ENCODE measurements around the gene KLHL14.

KLHL14 gene

DNA sequence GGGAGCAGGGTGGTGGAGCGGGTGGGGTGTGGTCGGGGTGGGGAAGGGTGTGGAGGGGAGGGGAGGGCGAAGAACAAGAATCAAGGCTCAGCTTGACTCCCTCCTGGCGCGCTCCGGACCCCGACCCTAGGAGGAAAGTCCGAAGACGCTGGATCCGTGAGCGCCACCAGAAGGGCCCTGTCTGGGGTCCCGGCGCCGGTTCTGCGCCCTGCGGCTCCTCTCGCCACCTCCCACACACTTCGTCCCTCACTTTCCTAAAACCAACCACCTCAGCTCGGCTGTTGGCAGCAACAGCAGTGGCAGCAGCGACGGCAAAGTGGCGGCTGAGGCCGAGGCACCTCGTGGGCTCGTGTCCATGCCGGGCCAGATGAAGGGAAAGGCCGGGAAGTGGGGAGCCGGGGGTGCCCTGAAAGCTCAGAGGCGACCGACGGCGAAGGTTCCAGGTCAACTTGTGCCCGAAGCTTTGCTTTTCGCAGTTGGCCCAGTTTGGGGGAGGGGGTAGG lies 2.1 kb downstream of the KLHL14 start:
- no peak for DNase-seq (ENCODE audit: low read depth in 3 of 3)

DNA sequence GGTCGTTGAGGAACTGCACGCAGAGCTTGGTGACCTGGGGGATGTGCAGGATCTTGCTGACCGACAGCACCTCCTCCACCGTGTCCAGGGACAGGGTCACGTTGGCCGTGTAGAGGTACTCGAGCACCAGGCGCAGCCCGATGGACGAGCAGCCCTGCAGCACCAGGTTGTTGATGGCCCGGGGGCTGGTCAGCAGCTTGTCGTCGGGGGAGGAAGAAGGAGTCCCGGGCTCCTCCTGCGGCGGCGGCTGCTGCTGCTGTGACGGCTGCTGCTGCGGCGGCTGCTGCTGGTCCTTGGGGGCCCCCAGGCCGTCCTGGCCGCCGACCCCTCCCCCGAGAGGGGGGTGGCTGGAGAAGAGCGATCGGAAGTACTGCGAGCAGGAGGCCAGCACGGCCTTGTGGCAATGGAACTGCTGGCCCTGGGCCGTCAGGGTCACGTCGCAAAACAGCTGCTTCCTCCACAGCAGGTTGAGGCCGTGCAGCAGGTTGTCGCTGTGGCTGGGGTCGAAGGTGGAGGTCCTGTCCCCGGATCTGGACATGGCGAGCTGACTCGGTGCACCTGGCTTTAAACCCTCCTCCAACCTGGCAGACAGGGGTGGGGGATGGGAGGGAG lies 2.7 kb downstream of the KLHL14 start:
- DNase-seq (ENCODE audit: low read depth in 3 of 3) = no peak

DNA sequence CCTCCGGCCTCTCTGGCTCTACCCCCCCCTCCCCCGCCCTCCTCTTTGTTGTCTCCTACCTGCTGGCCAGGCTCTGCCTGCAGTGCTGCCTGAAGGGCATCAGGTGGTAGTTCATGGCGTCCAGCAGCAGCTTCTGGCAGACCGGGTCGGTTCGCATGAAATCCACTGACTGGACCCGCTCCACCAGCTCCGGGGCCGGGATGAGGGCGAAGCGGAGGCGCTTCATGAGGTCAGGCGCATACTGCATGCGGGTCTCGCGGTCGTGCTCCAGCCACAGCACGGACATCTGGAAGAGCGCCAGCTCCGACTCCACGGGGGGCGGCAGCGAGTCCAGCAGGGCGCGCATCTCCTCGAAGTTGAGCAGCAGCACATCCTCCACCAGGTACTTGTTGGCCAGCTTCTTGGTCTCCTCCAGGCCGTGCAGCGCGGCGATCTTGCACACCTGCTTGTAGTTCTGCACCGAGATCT lies 3.2 kb downstream of the KLHL14 start:
- no peak for DNase-seq (ENCODE audit: low read depth in 3 of 3)

DNA sequence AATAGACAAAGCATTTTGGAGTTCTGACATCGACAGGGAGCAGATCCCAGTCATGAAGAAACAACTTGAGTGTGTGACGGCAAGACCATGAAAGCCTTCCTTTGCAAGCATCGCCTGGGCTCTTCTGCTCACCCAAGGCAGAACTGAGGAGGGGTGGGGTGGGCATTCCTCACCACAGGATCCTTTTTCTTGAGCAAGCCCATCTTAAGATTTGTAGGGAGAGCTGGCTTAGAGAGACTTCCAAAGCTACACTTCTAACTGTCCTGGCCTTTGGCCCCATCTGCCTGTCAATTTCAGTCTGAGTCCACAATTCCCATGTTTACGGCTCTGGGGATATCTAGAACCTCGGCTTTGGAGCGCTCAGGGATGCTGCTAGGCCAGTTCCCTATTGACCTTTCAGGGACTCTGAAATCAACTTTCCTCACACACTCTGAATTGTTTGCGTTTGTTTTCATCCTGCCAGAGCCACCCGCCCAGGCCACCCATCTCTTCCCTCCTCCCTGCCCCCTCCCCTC lies 3.7 kb downstream of the KLHL14 start:
- no peak for DNase-seq (ENCODE audit: low read depth in 3 of 3)

DNA sequence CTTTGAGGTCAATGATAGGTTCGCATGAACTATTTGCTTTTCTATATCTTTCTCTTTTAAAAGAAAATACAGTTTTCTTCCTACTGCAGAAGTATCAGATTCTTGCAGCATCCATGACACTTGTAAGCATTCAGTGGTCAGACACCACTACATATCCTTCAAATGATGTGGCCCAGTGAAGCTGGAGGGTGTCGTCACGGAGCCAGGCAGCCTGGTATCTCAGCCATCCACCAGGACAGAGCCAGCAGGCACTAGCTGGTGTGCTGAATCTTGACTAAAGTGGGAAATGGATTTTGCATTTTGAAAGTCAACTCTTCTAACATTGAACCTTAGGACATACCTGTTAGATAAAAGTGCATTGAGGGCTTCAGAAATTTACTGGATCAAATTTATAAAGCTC lies 5.4 kb downstream of the KLHL14 start:
- no peak for DNase-seq (ENCODE audit: low read depth in 3 of 3)

DNA sequence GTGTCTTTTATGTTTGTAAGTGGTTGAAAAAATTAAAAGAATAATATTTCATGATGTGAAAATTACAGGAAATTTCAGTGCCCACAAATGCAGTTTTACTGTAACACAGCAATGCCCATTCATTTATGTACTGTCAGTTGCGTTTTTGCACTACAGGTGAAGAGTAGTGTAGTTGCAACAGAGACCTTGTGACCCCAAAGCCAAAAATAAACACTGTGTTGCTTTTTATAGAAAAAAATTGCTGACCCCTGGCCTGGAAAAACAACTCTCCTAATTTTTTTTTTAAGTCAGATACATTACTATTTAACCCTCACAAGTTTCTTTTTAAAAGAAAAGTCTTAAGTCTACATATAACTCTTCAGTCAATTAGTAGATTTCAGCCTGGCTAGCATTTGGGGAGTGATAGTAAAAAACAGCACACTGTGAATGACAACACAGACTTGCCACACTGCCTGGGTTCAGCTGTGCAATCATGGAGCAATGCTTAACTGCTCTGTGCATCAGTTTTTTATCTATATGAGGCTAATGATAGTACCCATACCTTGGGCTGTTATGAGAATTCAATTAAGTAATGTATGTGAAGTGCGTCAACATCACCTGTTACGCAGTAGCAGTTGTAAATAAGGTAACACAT lies 8.1 kb downstream of the KLHL14 start:
- no peak for DNase-seq (ENCODE audit: low read depth in 3 of 3)

DNA sequence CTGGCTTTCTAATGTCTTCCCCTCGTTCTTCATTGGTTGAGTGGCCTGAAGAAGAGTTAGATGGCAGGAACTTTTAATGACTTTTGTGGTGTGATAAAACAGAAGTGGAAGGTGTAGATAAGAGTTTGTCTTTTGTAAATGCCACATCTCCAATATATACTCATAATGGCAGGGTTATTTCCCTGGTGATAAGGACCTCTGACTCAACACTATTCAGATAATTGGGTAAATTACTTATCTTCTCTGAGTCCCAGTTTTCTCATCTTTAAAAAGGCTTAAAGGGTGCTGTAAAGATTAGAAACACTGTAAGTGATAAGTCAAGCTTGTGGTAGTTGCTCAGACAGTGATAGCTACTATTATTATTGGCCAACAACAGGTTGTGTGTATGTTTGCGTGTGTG lies 9.5 kb downstream of the KLHL14 start:
- no peak for DNase-seq (ENCODE audit: low read depth in 3 of 3)

DNA sequence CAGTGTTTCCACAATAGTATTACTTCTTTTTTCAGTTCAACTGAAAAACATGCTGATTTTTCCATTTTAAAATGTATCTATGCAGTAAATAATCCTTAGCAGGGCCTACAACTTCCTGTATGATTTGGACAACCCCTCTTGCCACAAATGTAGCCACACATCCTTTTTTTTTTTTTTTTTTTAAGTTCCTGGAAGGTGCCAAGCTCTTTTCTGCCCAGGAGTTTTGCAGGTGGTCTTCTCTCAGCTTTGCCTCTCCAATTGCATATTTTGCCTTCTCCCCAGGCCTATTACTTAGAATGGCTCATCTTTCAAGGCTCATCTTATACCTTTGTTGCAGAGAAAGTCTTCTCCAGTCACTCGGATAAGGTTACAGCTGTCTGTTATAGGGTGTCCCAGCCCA lies 11.6 kb downstream of the KLHL14 start:
- DNase-seq (ENCODE audit: low read depth in 3 of 3) = no peak

DNA sequence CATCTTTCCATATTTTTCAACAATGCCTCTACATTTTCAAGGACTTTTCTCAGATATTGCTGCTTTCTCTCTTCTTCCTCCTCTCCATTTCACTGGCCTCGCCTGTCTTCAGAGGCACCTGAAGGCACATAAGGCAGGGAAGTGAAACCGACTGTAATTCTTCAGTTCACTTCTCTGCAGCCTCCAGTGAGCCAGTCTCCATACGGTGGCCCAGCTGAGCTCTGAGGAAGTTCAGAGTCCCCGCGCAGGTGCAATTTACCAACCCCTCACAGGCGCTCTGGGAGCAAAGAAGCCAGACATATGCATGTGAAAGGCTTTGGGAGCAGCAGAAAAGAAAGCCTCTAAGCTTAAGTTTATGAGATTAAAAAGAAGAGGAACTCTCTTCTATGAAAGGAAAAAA lies 12.4 kb downstream of the KLHL14 start:
- no peak for DNase-seq (ENCODE audit: low read depth in 3 of 3)

DNA sequence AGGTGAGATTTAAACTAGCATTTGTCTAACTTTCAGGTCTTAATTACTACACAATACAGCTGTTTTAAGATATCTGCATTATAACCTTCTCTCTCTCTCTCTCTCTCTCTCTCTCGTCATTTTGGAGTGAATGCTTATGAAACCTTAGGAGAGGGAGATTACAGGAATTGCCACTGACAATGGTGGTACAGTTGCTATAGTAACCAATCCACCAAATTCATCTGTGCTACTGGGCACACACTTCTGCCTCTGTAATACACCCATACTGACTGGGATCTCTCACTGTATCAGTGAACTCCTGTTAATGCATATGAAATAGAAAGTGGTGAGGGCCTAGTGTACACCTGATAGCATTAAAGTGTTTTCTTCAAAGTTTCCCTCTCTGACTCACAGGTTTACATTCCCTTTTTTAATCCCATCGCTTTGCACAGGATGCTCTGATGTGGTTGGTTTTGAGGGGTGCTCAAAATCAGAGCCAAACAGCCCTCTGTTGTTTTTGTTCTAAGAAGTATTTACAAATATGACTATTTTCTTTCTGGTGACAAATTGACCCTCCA lies 13.1 kb downstream of the KLHL14 start:
- no peak for DNase-seq (ENCODE audit: low read depth in 3 of 3)

DNA sequence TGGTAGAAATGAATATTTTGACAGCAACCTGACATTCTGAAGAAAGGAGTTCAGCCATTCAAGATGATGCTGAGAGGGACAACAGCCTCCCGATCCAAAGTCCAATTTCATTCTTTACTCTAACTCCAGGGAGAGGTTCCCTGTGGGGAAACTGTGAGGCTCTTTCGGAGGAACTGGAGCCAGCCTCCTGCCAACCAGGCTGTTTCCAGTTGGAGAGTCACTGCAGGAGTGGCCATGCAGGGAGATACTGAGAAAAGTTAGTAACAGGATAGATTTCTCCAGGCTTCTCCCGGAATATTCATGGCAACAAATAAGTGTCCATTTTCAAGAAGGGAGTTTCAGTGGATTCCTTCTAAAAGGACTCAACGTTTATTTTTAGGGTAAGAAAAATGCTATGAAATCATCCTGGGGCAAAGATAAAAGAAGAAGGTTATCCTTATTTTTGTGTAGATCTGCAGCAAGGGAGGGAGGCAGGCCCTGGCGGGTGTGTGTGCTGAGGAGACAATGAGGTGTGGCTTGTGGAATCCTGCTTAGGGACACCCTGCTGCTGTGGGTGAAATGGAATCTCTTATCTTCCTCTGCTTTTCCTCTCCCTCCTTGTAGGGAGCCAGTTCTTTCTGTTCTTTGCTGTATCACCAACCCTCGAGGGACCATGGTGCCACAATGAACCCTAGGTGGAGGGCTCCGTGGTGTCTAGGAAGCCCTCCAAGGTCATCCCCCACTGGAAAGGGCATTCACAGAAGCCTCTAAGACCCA lies 18.1 kb downstream of the KLHL14 start:
- DNase-seq (ENCODE audit: low read depth in 3 of 3) = no peak

DNA sequence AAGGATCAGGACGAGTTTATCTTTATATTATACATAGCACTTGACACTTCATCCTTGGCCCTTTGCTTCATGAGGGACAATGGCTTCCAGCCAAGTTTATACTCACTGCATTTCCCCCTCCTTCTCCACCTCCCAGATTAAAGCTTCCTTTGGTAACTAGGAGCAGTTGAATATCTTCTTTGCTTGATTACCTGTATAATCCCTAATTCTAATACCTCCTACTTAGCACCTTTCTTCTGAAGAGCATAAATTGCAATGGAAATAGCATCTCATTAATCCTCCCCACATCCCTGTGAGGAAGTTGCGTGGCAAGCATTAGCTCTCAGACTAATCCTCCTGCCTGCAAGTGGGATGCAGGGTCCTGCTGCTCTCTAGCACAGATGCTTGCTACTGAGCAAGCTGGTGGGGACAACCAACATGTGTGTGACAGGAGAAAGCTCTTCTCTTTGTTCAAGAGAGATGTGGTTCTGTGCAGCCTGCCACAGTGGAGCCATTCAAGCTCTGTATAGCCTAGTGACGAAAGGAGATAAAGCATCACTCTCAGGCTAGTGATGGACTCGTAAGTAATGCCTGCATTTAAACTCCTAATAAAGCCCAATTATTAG lies 19.1 kb downstream of the KLHL14 start:
- DNase-seq (ENCODE audit: low read depth in 3 of 3) = no peak

DNA sequence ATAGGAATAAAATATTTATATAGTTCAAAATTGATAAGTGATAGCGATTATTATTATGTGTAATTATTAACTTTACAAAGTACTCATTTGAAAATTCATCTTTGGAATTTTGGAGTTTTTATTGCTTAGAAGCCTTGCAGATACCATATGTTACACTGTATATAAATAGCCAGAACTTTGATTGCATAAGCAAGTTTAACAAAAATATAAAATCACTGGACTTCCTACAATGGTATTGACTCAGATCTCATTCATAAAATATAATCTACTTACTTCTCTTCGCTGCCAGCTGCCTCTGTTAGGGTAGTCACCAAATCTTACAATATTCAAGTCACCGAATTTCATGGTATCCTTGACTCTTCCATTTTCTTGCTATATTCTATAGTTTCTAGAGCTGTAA lies 22.5 kb downstream of the KLHL14 start:
- no peak for DNase-seq (ENCODE audit: low read depth in 3 of 3)

DNA sequence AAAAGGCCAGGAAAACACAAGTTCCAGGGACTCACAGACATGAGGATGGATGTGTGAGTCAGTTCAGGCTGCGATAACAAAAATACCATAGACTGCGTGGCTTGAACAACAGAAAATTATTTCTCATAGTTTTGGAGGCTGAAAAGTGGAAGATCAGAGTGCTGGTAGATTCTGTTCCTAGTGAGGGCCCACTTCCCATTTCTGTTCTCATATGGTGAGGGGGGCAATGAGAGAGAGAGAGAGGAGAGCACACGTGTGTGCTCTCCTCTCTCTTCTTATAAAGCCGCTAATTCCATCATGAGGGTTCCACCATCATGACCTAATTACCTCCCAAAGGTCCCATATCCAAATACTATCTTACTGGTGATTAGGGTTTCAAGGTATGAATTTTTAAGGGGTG lies 23.0 kb downstream of the KLHL14 start:
- no peak for DNase-seq (ENCODE audit: low read depth in 3 of 3)

DNA sequence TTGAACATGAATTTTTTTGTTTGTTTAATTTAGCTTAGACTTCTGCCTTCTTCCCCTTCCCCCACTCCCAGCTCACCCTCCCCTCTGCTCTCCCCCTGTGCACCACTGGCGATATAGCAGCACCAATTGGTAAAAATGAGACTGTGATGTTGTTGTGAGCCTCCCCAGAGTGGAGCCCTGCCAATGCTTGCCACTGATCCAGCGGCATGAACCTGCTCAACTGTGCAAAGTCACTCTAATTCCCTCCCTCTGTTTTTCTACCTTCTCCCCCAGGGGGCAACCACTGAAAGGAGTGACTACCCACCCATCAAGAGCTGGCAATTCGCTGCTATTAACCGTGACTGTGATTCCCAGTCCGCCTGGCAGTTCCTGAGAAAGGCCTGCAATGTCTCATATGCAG lies 30.2 kb downstream of the KLHL14 start:
- no peak for DNase-seq (ENCODE audit: low read depth in 3 of 3)

DNA sequence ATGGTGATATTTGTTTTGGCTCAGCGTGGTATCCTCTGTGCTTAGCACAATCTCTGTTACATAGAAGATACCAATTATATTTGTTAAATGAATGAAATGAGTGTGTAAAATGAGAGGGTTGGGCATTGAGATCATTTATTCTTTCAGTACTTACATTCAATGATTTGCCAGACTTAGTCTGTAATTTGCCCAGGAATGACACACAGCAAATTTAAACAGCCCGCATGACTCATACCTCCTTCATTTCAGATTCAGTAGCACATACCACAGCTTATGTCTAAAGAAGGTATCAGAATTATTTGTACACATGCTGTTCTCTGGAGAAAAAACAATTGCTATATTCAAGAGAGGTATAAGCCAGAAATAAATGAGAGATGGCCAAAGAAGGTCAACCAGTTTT lies 37.0 kb downstream of the KLHL14 start:
- DNase-seq (ENCODE audit: low read depth in 3 of 3) = no peak

DNA sequence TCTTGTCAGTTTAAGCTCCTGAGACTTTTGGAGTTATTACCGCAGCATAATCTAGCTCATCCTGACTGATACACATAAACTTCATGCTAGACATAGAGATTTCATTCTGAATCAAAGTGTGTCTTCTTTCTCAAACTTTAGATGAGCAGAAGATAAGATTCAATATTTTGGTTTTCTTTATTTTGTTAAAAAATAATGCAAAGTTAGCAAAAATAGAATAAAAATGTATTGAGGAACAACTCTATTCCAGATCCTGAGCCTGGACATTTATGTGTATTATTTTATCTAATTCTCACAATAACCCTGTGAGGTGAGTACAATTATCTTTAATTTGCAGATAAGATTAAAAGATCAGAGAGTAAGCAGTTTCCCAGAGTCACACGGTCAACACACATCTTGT lies 38.4 kb downstream of the KLHL14 start:
- no peak for DNase-seq (ENCODE audit: low read depth in 3 of 3)

DNA sequence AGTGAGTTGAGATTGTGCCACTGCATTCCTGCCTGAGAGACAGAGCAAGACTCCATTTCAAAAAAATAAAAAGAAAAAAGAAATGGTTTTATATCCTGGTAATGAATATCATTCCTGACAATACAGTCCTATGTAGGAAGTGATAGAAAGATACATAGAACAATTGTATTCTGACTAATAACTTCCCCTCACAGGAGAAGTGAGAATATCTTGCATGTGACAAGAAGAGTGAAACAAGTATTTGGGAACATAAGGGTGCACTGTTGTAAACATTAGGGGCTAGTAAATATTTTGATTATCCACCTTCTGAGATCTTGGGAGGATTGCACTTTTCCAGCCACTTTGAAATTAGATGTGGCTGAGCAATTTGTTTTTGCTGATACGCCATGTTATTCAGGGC lies 40.7 kb downstream of the KLHL14 start:
- no peak for DNase-seq (ENCODE audit: low read depth in 3 of 3)

DNA sequence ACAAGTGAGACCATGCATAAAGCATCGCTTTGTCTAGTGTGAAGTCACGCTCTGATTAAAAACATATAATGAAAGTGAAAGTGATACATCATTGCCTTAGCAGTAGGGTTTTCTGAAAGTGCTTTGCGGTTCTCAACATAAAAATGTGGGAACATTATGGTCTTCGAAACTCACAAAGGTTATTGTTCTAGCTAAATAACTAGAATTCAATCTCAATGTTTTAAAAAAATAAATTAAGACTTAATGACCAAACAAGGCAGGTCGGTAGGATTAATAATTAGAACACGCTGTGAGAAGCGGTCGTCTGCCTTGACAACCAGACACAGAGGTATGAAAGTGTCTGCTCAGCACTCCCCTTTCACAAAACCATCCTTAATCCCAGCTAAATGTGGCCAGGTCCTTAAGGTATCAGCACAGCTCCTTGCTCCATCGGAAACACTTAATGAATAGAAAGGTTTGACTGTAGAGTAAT lies 42.2 kb downstream of the KLHL14 start:
- DNase-seq (ENCODE audit: low read depth in 3 of 3) = no peak

DNA sequence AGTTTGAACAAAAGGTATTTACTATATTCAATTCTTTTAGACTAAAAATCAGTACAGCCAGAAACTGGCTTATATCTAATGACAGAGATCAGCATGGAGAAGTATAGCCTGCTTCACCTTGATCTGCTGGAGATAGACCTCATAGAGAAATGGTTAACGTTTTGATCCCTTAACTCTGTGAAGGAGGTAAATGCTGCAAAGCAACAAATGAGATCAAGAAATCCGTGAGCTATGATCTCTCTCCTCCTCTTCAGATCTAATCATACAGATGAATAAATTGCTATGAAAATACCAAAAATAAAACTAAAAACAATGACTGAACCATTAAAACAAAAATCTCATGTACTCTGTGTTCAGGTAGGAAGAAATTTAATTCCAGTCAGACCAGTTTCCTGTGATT lies 42.8 kb downstream of the KLHL14 start:
- DNase-seq (ENCODE audit: low read depth in 3 of 3) = no peak

DNA sequence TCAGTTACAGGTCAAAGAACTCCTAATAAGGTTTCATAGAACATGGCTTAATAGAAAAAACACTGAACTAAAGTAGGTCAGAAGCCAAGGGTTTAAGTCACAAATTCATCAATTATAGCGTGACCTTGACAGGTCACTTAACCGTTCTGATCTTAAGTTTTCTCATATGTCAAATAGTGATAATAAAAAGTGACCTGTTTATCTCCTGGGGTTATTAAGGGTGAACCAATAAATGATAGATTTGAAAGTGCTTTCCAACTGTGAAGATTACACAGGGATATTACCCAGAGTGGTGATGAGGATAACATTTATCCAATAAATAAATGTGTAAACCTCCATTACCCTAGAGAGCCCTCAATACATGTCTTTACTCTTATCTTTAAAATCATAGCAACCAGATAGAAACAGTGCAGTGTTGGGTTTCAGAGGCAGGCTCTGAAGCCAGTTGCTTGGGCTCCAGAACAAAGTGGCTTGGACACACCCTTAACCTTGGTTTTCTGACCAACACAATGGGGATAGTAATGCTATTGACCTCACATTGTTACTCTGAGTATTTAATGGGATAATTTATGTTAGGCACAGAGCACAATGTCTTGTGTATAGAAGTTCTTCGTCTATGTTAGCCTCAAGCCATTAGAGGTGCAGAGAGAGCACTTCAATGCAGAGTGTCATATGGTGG lies 48.6 kb downstream of the KLHL14 start:
- DNase-seq (ENCODE audit: low read depth in 3 of 3) = no peak
